KOPT-K1 (cell line): ENCODE data around the gene TFDP1.

Experiments
- H3K27ac ChIP-seq: fragments of 200-600 bp; sonication (generic); 2 replicates; pipeline ENCODE4 v1.5.1; 2016; ENCODE audit warnings: antibody characterized with exemption, mild to moderate bottlenecking, low read depth, low read length; ENCODE audit not compliant: poor library complexity, severe bottlenecking
- H3K36me3 ChIP-seq: fragments of 200-600 bp; sonication (generic); 2 replicates; pipeline ENCODE4 v1.5.1; 2017; ENCODE audit warnings: antibody characterized with exemption, mild to moderate bottlenecking, low read length, moderate library complexity; ENCODE audit not compliant: insufficient read depth
- H3K9me3 ChIP-seq: fragments of 200-600 bp; sonication (generic); 2 replicates; pipeline ENCODE4 v1.5.1; 2017; ENCODE audit warnings: antibody characterized with exemption, low read length, mild to moderate bottlenecking; ENCODE audit not compliant: insufficient read depth, poor library complexity, severe bottlenecking

The TFDP1 gene

DNA sequence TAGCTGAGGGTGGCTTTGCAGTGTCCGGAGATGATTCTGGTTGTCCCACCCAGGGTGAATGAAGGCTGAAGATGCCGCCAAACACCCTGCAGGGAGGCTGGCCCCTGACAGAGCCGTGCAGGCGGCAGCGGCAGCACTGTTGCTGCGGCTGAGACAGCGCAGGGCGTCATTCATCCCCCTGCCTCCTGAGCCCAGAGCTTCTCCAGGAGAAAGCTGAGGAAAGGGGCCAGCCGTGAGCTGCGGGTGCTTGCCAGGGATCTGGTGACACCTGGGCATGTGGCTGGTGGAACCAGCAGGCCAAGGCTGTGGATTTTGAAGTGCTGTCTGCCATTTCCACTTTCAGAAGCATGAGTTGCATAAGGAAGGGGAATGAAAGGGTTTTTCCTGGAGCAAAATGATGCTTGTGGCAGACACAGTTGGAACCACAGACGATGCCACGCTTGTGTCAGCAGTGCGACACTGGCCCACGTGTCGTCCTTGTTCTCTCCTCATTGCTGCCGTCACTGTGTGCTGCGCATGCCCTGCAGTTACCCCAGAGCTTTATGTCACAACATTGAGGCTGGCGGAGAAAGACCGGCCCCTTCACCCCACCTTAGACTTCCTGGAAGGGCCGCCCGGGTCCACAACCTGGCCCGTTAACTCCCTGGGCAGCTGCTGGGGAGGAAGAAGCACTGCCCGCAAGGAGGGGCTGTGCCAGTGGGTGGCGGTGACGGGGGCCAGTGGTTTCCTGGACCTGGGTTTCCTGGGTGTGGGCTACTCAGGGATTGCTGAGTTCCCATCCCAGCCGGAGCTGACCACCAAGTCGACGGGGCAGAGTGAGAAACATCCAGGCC, 22.7 kb downstream of the TFDP1 start:
- Histone ChIP-seq H3K9me3 (no peaks in the 10 kb centered on the region), H3K27ac (no peak overlapping the region), H3K36me3 (peaks cover 99% of the 10 kb centered on the region)

DNA sequence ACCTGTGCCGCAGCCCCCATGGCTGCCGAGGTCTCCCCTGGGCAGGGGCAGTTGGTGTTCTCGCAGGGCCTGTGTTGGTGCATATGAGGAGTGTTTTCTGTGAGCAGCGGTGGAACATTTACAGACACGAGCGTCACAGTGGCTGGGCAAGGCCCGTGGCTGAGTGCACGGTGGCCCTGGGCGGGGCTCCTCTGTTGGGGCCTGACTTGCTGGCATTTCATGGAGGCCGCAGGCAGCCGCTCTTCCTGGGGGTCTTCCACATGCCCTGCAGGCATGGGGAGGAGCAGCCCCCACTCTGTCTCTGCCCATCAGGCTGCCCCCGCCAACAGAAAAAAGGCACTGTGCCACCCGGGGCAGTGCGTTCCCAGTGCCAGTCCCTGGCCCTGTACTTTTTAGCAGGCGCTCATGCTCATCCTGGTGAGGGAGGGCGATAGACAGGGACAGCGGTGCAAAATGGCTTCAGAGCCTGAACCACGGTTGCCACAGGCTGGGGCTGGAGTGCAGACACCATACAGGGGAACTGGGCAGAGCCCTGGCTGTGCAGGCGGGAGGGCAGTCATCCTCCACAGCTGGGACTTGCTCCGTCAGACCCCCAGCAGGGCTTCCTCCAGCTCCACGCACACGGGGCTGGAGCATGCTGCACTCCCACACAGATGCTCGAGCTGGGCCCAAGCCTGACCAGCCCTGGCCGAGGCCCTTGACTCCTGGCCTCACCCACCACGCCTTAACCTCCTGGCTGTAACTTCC, 23.5 kb downstream of the TFDP1 start:
- peaks cover 99% of the 10 kb centered on the region for H3K36me3 ChIP-seq
- H3K9me3 ChIP-seq: no peaks in the 10 kb centered on the region
- no peak overlapping the region for H3K27ac ChIP-seq

DNA sequence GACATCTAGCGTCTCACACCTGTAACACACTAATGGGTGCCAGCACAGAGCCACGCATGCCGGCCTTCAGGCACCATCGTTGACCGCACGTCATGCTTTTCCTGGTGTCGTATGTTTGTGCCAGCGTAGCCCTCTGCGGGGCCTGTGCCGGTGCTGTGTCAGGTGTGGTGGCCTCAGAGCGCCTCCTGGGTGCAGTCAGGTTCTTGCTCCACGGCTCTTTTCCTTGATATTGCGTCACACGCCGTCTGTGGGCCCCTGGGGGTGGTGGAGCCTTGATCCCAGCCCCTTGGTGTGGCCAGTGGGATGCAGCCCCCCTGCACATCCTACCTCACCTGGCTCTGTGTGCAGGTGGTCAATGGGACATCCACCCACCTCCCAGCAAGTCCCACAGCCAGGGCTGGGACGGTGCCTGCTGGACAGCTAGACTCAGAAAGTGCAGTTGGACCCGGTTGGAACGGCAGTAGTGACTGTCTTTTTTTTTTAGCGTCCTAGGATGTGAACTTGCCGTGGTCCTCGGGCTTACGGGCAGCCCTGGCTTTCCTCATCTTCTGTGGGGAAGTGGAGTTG, 24.5 kb downstream of the TFDP1 start:
- peaks cover 100% of the 10 kb centered on the region for H3K36me3 ChIP-seq
- no peaks in the 10 kb centered on the region for H3K9me3 ChIP-seq
- H3K27ac ChIP-seq: no peak overlapping the region

DNA sequence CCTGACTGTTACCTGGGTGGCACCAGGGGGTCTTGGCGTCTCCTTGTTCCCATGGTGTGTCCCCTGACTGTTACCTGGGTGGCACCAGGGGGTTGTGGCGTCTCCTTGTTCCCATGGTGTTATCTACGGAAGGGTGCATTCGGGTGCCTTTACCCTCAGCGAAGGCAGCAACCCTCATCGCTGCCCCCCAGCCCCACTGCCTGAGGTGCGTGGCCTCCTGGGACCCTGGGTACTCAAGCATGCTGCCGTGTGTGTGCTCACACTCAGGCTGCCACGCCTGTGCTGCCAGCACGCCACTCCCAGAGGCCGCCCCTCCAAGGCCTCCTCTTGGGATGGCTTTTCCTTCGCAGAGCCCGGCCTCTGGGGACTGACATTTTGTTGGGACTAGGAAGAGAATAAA, 25.1 kb downstream of the TFDP1 start:
- Histone ChIP-seq H3K9me3 (no peaks in the 10 kb centered on the region), H3K27ac (no peak overlapping the region), H3K36me3 (peaks cover 100% of the 10 kb centered on the region)

DNA sequence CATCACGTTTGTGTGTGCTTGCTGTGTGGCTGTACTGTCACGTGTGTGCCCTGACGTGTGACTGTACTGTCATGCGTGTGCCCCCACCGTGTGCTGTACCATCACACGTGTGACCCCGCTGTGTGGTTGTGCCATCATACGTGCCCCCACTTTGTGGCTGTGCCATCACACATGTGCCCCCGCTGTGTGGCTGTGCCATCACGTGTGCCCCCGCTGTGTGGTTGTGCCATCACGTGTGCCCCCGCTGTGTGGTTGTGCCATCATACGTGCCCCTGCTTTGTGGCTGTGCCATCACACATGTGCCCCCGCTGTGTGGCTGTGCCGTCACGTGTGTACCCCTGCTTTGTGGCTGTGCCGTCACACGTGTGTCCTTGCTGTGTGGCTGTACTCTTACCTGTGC, 25.7 kb downstream of the TFDP1 start:
- Histone ChIP-seq H3K27ac (no peak overlapping the region), H3K36me3 (peaks cover 100% of the 10 kb centered on the region), H3K9me3 (no peaks in the 10 kb centered on the region)

DNA sequence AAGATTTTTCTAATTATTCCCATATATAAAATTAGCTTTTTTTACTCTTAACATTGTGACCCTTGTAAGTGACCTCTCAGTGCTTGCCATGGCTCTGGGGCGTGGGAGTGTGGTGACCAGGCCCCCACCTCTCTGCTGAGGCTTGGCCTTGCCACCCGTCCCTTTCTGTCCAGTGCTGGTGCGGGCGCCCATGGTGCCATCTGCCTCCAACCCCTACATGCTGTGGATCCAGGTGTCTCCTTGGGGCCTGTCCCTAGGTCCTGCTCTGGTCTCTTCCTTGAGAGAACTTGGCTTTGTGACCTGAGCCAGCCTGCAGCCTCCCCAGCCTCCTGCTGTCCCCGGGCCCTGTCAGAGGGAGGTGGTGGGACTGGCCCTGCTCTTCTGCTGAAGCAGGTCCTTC, 27.4 kb downstream of the TFDP1 start:
- no peaks in the 10 kb centered on the region for H3K9me3 ChIP-seq
- H3K27ac ChIP-seq: no peak overlapping the region

DNA sequence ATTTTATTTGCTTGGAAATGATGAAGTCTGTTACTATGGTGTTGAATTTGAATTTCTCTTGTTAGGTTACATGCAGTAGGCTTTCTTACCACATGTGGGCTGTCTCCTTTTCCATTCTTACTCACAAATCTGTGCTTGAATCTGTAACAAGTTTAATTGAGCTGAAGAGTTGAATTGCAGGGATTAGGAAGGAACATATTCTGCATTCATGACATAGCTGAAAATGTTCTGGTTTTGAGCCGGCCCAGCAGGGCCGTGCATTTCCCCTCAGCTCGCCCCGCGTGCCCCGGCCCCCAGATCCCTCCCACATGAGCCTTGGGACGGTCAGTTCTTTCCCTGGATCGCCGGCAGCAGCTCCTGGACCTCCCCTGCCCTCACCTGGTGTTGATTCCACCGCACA, 28.1 kb downstream of the TFDP1 start:
- Histone ChIP-seq H3K9me3 (no peaks in the 10 kb centered on the region), H3K36me3 (peaks cover 100% of the 10 kb centered on the region), H3K27ac (no peak overlapping the region)

More for the DNA sequence above, 27.4 kb downstream of the TFDP1 start:
- peaks cover 100% of the 10 kb centered on the region for H3K36me3 ChIP-seq

DNA sequence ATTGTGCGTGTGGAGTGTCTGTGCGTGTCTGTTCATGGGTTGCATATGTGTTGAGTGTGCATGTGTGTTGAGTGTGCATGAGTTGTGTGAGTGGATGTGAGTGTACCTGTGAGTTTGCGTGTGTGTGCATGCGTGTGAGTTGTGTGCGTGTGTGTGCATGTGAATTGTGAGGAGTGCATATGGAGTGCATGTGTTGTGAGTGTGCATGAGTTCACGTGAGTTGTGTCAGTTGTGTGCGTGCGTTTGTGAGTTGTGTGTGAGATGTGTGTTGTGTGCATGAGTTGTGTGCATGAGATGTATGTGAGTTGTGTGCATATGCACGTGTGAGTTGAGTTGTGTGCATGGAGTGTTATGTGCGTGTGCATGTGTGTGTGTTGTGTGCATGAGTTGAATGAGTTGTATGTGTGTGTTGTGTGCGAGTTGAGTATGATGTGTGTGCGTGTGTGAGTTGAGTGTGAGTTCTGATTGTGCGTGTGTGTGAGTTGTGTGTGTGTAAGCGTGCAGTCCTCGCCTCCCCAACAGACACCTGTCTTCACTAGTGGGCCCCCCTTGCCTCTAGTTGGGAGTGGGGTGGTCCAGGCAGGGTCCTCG, 29.3 kb downstream of the TFDP1 start:
- Histone ChIP-seq H3K36me3 (peaks cover 100% of the 10 kb centered on the region), H3K27ac (no peak overlapping the region), H3K9me3 (no peaks in the 10 kb centered on the region)

DNA sequence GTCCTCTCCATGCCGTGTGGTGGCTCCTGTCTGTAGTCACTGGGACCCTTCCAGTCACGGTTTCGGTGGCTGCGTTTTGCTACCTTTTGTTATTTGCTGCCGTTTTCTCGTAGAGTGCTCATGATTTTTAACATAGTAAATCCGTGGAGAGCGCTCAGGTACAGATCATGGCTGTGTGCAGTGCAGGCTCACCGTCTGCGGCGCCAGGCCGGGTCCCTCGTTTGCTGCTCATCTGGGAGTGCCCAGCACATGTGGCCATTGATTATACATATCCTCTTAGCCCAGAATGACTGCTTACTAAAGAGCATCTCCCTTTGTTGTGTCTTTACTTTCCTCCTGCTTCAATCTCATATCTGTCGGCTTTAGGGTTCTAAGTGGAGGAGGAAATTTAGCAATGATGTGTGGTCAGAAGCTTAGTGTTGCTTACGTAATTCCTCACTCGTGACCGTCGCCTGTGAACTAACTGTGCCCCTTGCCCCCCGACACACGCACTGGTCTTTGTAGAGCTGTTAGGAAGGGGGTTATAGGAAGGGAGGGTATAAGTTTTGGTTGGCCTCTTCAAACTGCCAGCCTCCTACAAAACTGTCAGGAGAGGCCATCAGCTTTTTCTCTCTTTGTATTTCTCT, 31.8 kb downstream of the TFDP1 start:
- Histone ChIP-seq H3K36me3 (peaks cover 87% of the 10 kb centered on the region), H3K27ac (no peak overlapping the region), H3K9me3 (no peaks in the 10 kb centered on the region)

DNA sequence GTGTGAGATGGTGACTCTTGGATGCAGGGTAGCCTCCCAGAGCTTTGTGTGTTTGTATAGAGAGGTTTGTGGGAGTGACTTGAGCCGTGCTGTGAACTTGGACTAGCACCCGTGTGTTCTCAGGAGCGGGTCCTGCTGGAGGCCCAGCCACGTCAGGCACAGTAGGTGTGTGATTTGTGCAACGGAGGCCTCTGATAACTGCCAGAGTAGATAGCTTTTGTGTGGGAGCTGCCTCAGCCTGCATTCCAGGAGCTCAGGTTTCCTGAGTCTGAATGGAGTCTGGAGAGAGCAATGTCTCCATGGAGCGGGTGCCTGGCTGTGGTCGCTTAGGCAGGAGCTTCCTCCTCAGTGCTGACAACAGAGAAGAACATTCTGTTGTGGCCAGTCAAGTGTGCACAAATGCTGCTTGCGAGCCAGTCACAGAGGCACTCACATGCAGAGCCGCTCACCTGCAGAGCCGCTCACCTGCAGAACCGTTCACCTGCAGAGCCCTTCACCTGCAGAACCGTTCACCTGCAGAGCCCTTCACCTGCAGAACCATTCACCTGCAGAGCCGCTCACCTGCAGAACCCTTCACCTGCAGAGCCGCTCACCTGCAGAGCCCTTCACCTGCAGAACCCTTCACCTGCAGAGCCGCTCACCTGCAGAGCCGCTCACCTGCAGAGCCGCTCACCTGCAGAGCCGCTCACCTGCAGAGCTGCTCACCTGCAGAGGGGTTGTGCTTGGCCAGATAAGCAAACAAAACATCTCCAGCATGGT, 32.6 kb downstream of the TFDP1 start:
- Histone ChIP-seq H3K27ac (no peak overlapping the region), H3K36me3 (peaks cover 86% of the 10 kb centered on the region), H3K9me3 (no peaks in the 10 kb centered on the region)

DNA sequence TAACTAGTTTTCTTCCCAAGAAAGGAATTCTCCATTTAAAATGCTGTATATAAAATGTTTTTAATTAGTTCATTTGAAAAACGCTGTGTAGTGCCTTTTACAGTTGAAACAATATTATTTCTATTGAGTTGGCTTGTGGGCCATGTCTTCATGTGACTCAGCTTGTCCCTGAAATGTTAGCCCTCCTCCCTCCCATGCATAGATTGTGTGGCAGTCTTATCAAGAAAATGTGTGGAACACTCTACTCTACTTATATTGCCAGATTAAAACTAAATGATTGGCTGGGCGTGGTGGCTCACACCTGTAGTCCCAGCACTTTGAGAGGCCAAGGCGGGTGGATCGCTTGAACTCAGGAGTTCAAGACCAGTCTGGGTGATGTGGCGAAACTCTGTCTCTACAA, 33.4 kb downstream of the TFDP1 start:
- no peaks in the 10 kb centered on the region for H3K9me3 ChIP-seq
- H3K36me3 ChIP-seq: peaks cover 86% of the 10 kb centered on the region

DNA sequence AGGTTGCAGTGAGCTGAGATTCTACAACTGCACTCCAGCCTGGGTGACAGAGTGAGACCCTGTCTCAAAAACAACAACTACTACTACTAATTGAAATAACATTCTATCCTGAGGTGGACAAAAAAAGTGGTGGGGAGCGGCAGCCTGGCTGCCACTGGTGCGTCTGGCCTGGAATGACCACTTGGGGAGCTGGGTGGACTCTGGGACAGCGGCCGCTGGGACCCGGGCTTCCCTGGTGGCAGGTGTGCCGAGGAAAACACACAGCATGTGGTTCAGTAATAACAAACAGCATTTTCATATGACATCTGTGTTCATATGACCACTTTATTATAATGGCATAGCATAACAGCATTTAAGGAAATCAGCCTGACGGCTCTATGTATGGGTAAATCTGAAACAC, 33.9 kb downstream of the TFDP1 start:
- Histone ChIP-seq H3K27ac (no peak overlapping the region), H3K9me3 (no peaks in the 10 kb centered on the region), H3K36me3 (peaks cover 86% of the 10 kb centered on the region)

More for the DNA sequence above, 33.4 kb downstream of the TFDP1 start:
- no peak overlapping the region for H3K27ac ChIP-seq

DNA sequence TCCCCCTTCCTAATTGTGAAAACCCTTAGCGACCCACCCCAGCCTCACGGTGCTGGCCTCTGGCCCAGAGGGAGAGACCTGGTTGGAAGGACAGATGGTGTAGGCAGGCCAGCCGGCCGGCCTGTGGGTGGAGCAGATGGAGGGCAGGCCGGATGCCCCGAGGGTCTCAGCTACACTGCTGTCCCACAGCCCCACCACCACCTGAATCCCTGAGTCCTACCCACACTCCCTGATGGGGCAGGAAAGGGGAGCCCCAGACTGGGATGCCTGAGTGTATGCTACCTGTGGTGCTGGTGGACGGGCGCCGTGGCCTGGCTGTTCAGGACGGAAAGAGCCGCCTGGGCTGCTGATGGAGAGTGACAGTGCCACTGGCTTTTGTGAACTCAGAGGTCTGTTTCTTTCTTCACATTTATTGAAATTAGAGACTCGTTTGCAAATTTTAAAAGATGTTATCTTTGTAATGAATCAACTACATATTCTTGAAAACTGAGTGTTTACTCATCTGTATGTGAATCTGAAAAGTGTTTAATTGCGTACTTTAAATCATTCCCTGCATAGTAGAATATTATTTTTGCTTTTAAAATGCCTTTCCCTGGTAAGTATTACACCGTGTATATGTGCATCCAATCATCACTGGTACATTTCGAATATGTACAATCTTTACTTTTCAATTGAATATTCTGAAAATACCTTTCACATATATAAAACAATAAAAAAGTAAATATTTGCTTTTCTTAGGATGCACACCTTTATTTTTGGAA, 35.7 kb downstream of the TFDP1 start:
- Histone ChIP-seq H3K36me3 (peaks cover 86% of the 10 kb centered on the region), H3K9me3 (no peaks in the 10 kb centered on the region), H3K27ac (no peak overlapping the region)

DNA sequence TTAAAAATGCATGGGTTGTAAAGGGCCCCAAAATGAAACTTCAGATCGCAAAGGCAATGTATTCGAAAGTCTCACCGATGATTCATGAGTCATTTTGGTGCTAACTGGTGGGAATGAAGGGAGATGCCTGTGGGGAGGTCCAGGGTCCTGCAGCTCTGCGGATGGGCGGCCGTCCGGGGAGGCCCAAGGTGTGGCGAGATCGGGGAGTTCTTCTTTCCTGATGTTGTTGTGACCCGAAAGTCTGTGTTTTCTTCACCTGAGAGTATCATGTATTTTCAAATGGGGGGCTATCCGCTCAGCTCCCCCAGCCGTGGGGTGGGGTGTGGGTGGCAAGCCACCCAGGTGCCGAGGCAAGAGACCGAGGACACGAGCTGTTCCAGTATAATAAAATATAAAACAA, 36.5 kb downstream of the TFDP1 start:
- Histone ChIP-seq H3K27ac (no peak overlapping the region), H3K9me3 (no peaks in the 10 kb centered on the region), H3K36me3 (peaks cover 86% of the 10 kb centered on the region)
